ENCODE results near the gene PITX2. TPM values are rescaled to one million over a fixed set of nuclear protein-coding genes. Genes with fewer than 3 reads are reported as not detected.

The PITX2 gene
- total and polyA plus RNA-seq, 2 of the 8 experiments (the other 6 are each of a cell fraction or from before 2014, with no cell fraction given): 0.09 to 0.67 TPM

DNA sequence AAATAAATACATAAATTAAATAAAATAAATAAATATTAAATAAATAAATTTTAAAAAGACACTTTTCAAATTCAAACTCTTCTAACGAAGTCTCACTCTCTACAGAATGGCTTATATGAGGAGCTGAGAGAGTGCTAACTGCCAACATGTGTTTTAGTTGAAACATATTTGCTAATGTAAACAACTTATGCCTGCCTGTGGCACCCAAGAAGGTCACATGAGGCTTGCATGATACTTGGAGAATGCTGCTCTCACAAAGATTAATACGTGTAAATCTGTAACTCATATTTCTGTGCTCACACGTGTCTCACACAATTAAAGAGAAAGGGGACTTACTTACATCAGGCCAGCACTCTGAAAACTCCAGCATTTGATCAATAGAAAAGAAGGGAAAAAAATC, 43.2 kb upstream of the PITX2 start (continued):
- no peak for TF ChIP-seq POU5F1 (IDR thresholded peaks at IDR 0.05; ENCODE audit: low read depth, low read length)
